H7 (cell line): ENCODE measurements around the gene KLK7. TPM values are rescaled to one million over a fixed set of nuclear protein-coding genes. Genes with fewer than 3 reads are reported as not detected.
"Not testable (repeated sequence)": the region's sequence is repeated elsewhere in the genome, so short reads cannot be mapped to it uniquely, and the experiment has no call there.

Experiments
- DNase-seq: peaks from one replicate; pipeline ENCODE4 v3.0.0; 2012
- H3K27me3 ChIP-seq: 2 replicates; pipeline ENCODE4 v1.6.0; 2011; ENCODE audit warnings: mild to moderate bottlenecking, low read length; ENCODE audit not compliant: control insufficient read depth, insufficient read depth
- H3K36me3 ChIP-seq: replicated peaks from 2 replicates; pipeline ENCODE4 v1.5.1; 2011; ENCODE audit warnings: low read length; ENCODE audit not compliant: control insufficient read depth, insufficient read depth
- H3K4me3 ChIP-seq: 2 replicates; pipeline ENCODE4 v1.5.1; 2011; ENCODE audit warnings: low read depth, mild to moderate bottlenecking, control low read depth, low read length, moderate library complexity; ENCODE audit not compliant: insufficient read depth
- total RNA-seq: library from RNA; depleted of rRNA; stranded (reverse); fragments of >200 nt; shearing (Covaris generic); gene quantifications from 2 replicates; pipeline ENCODE4 v1.2.3, GENCODE V29; 2014

Gene KLK7
- total RNA-seq, 1 experiment from 2014 or later: 0.24 TPM

DNA sequence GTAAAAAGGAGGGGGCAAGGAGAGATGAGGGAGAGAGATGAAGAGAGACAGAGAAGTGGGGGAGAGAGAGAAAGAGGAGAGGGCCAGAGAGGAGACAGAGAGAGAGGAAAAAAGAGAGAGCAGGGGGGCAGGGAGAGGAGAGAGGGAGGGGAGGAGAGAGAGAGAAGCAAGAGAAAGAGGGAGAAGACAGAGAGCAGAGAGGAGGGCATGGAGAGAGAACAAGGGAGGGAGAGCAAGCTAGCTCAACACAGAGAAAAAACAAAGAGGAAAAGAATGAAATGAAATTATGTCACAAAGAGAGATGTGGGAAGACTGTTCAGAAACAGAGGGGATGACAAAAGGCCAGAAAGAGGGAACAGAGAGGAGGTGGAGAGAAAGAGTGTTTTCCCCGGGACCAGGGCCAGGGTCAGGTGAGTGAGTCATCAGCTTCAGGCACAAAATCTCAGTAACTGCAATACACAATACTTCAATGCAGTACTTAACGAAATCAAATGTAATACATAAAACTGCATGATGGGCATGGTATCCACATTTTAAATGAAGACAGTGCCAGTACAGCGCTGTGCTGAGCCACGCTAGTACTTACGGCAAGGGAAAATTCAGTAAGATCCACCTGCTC is 4.8 kb downstream of the KLK7 start:
- no peak for DNase-seq
- Histone ChIP-seq H3K27me3 (peaks cover 9% of the 10 kb centered on the region; the same call in 1 of the 2 replicates), H3K4me3 (no peak overlapping the region), H3K36me3 (no peaks in the 10 kb centered on the region)

DNA sequence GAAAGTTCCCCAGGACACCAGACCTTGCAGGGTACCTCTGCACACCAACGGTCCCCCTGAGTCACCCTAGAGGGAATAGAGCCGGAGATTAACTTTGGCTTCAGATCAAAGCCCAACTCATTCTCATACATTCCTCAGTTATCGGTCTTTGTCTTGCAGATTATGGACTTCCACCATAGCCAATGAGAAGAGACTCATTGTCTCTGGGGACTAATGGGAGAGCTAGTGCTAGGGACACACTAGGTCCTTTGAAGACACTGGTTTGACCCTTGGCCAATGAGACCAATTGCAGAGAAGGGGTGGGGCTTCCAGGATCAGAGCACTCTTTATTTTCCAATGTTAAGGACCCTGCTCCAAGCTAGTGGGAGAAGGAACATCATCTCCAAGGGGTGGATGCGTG is 6.1 kb downstream of the KLK7 start:
- DNase-seq: no peak
- Histone ChIP-seq H3K4me3 (no peak overlapping the region), H3K27me3 (peaks cover 4% of the 10 kb centered on the region; the same call in 1 of the 2 replicates), H3K36me3 (no peaks in the 10 kb centered on the region)

DNA sequence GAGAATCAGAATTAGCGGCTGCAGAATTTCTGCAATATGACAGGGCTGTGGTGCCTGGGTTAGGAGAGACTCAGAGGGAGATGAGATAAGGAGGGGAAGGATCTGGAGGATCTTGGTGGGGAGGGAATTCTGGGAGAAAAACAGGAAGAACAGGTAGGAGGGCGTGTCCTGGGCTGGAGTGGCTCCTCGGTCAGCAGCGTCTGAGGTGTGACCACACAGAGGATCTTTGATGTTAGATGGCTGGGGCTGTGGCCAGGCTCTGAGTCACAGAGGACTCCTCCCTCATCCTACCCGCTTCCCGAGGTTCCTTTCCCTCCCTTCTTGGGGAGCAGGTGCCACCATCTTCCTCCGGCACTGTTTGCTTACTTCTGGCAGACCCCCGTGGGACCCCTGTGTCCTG is 8.0 kb downstream of the KLK7 start:
- H3K4me3 ChIP-seq: no peak overlapping the region
- no peaks in the 10 kb centered on the region for H3K36me3 ChIP-seq
- H3K27me3 ChIP-seq: no peaks in the 10 kb centered on the region
- DNase-seq: peak; percentile 80

DNA sequence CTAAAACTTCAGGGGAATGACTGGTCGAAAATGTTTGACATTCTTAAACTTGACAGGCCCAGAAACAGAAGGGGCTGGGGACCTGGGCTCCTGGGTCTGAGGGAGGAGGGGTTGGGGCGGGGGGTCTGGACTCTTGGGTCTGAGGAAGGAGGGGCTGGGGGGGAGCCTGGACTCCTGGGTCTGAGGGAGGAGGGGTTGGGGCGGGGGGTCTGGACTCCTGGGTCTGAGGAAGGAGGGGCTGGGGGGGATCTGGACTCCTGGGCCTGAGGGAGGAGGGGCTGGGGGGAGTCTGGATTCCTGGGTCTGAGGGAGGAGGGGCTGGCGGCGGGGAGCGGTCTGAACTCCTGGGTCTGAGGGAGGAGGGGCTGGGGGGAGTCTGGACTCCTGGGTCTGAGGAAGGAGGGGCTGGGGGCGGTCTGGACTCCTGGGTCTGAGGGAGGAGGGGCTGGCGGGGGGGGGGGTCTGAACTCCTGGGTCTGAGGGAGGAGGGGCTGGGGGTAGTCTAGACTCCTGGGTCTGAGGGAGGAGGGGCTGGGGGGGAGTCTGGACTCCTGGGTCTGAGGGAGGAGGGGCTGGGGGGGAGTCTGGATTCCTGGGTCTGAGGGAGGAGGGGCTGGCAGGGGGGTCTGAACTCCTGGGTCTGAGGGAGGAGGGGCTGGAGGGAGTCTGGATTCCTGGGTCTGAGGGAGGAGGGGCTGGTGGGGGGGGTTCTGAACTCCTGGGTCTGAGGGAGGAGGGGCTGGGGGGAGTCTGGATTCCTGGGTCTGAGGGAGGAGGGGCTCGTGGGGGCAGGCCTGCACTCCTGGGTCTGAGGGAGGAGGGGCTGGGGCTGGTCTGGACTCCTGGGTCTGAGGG is 8.8 kb downstream of the KLK7 start:
- Histone ChIP-seq H3K27me3 (no peaks in the 10 kb centered on the region), H3K4me3 (no peak overlapping the region), H3K36me3 (no peaks in the 10 kb centered on the region)
- DNase-seq: no peak

DNA sequence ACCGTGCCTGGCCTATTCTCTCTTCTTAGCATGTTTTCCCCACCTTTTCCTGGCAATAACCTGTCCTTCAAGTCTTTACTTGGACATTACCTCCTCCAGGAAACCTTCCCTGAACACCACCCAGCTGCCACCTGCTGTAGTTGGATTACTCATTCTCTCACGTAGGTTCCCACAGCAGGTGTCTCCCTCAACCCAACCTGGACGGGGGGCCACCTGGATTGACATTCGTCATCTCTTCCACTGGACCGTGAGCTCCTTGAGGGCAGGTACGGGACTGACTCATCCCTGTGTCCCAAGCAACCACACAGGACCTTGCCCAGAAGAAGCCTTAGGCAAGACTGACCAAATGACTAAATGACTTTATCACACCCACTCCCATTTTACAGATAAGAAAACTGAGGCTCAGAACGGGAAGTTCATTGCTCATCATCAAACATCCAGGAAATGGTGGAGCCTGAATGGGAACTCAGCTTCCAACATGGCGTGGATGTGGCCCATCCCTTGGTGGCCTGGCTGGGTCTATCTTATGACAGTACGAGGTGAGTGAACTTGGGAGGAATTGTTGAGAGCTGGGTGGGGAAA is 10.8 kb downstream of the KLK7 start:
- Histone ChIP-seq H3K36me3 (no peaks in the 10 kb centered on the region), H3K4me3 (no peak overlapping the region), H3K27me3 (no peaks in the 10 kb centered on the region)
- DNase-seq: no peak

DNA sequence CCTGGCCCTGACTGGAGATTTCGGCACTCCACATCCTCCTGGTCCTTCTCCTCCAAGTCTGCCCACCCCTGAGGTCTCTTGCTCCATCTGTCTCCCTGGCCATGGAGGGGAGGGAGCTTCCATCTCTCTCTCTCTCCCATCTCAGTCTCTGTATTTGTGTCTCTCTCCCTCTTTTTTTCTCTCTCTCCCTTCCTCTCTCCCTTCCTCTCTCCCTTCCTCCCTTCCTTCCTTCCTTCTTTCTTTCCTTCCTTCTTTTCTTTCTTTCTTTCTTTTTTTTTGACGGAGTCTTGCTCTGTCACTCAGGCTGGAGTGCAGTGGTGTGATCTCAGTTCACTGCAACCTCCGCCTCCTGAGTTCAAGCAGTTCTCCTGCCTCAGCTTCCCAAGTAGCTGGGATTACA is 13.9 kb downstream of the KLK7 start:
- H3K36me3 ChIP-seq, H3K4me3 ChIP-seq, DNase-seq, H3K27me3 ChIP-seq: not testable (repeated sequence)

DNA sequence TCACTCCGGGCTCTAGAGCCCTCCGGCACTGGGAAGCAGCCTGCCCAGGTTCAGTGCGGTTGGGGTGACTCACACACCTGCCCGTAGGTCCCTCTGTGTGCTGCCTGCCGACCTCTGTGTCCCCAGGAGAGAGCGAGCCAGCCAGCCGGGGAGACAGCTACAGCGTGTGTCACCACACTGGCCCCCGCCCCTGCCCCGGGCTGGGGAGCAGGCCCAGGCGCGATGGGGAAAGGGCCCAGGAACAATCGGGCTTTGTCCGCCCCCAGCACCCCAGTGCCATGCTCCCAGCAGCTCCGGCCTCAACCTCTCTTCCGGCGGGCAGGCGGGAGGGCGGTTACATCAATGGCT is 14.3 kb downstream of the KLK7 start, which contains the start of gene KLK6:
Gene KLK6 (minus strand): TSS at position 179 of the 348 bp plus-strand sequence. CDS start 1,487 bp downstream, outside the sequence.
- Histone ChIP-seq H3K27me3 (no peaks in the 10 kb centered on the region), H3K4me3 (no peak within 1 kb of the TSS), H3K36me3 (no peaks in the 10 kb centered on the region)
- DNase-seq: peak; percentile 61

DNA sequence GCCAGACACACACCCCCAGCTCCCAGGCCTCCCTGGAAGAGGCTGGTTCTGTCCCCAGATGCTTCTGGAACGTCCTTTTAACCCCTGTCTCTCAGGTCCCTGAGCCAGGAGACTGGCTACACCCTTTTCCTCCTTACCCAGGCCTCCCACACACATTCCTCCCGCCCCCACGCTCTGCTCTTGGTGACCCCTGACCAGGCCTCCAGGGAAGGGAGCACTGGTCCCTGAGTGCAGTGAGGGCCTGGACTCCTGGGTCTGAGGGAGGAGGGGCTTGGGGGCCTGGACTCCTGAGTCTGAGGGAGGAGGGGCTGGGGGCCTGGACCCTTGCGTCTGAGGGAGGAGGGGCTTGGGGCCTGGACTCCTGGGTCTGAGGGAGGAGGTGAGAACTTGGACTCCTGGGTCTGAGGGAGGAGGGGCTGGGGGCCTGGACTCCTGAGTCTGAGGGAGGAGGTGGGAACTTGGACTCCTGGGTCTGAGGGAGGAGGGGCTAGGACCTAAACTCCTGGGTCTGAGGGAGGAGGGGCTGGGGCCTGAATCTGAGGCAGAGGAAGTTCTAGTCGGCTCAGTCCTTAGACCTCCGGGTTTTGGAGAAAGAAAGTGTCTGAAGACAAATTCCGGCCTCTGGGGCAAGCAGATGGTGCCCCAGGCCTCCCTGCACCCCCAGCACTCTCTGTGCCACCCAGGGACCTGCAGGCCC is 14.9 kb downstream of the KLK7 start:
- Histone ChIP-seq H3K27me3 (no peaks in the 10 kb centered on the region), H3K4me3 (no peak overlapping the region), H3K36me3 (no peaks in the 10 kb centered on the region)
- DNase-seq: peak; percentile 53

DNA sequence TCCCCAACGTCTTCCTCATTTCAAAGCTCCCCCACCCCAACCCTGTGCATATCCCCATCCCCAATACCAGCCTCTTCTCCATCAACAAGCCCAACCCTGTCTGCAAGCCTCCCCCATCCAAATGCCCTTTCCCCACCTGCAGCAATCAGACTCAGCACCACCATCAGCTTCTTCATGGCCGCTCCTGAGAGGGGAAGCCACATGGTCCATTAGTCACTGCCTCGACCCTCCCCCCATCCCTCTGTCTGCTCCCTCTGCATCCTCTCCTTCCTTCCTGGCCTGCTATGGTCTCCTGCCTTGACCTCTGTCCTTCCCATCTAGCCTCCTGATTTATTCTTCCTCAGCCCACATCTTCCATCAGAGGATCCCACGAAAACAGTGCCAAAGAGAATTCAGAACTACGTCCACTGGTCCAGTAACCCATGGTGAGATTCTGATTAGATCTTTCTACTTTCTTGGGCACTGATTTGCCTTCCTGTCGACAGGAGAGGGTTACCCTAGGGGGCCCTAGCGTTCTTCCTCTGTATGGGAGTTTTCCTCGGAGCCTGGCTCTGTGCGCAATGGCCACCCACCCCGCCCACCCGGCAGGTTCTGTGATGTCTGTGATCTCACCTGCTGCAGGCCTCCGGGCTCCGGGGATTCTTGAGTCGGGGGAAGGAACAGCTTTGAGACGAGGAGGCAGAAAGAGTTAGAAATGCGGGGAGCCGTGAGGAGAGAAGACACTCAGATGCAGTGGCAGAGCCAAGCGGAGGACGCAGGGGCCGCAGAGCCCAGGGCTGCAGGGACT is 15.6 kb downstream of the KLK7 start:
- H3K36me3 ChIP-seq: no peaks in the 10 kb centered on the region
- DNase-seq: peak; percentile 65
- no peaks in the 10 kb centered on the region for H3K27me3 ChIP-seq
- no peak overlapping the region for H3K4me3 ChIP-seq

DNA sequence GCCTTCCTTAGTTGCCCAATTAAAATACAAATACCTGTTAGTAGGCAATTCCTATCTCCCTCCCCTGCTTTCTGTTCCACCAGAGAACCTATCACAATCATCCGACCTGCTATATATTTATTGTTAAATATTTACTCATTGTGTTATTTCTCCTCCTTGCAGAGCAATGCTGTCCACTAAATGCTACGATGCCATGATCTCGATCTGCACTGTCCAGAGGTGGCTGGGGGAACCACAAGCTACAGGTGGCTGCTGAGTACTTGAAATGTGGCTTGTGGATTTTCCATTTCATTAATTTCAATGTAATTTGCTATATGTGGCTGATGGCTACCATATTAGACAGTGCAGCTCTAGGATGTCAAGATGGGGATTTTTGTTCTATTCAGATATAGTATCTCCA is 19.5 kb downstream of the KLK7 start:
- Histone ChIP-seq H3K27me3 (no peaks in the 10 kb centered on the region; the same call in 1 of the 2 replicates), H3K4me3 (no peak overlapping the region)

DNA sequence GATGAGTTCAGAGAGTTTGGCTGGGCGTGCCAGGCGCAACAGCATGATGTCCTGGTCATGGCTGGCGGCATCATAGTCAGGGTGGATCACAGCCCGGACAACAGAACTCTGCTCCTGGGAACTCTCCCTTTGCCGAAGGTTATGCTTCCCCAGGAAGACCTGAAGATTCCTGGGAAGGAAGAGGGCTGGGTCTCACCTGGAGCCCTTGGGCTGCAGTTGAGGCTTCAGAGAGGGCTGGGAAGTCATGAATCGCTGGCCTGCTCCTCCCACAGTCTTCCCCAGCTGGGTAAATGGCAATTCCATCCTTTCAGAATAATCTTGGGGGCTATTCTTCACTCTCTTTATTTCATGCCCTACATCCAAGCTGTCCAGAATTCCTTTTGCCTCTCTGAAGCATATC is 20.3 kb downstream of the KLK7 start:
- Histone ChIP-seq H3K36me3 (no peaks in the 10 kb centered on the region), H3K27me3 (no peaks in the 10 kb centered on the region; the same call in 1 of the 2 replicates), H3K4me3 (no peak overlapping the region)
- DNase-seq: no peak

More for the DNA sequence above, 19.5 kb downstream of the KLK7 start:
- no peak for DNase-seq
- no peaks in the 10 kb centered on the region for H3K36me3 ChIP-seq

DNA sequence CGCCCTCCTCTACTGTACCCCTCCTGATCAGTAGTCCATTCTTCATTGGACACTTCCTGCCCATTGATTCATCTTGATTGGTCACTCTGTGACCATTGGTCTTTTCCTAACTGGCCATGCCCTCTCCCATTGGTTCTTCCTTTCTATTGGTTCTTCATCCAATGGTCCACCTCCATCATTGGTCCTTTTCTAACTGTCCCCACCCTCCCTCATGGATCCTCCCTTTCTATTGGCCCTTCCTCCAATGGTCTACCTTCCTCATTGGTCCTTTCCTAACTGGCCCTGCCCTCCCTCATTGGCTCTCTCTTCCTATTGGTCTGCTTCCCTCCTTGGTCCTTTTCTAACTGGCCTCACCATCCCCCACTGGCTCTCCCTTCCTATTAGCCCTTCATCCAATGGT is 21.5 kb downstream of the KLK7 start:
- H3K27me3 ChIP-seq: no peaks in the 10 kb centered on the region; the same call in 1 of the 2 replicates
- H3K36me3 ChIP-seq: no peaks in the 10 kb centered on the region
- no peak for DNase-seq
- no peak overlapping the region for H3K4me3 ChIP-seq

DNA sequence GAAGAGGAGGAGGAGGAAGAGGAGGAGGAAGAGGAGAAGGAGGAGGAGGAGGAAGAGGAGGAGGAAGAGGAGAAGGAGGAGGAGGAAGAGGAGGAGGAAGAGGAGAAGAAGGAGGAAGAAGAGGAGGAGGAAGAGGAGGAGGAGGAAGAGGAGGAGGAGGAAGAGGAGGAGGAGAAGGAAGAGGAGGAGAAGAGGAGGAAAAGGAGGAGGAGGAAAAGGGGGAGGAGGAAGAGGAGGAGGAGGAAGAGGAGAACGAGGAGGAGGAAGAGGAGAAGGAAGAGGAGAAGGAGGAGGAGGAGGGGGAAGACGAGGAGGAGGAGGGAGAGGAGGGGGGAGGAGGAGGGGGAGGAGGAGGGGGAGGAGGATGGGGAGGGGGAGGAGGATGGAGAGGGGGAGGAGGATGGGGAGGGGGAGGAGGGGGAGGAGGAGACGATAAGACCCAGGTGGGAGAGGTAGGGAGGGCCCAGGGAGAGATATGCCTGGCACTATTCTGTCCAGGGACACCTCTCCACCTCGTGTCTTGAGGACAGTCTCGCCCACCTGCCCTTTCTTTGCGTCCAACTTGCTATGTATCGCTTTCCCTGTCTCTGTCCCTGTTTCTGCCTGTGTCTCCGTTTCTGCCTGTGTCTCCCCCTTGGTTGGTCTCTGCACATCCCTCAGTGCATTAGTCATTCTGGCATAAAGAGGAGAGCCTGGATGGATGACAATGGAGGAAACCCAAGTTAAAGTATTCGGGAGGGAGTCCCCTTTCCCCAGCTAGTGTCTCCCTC is 23.8 kb downstream of the KLK7 start:
- no peaks in the 10 kb centered on the region for H3K36me3 ChIP-seq
- DNase-seq: peak; percentile 29
- no peaks in the 10 kb centered on the region; the same call in 1 of the 2 replicates for H3K27me3 ChIP-seq
- no peak overlapping the region for H3K4me3 ChIP-seq
